K562 (cell line): ENCODE data around the gene DGCR8. TPM values are rescaled to one million over a fixed set of nuclear protein-coding genes. Genes with fewer than 3 reads are reported as not detected.
A peak's percentile ranks its signal among the peaks of the same experiment; 100 is the strongest.

ENCODE experiments used
- CEBPB ChIP-seq: fragments of 450-650 bp; IDR thresholded peaks from 2 replicates; pipeline ENCODE4 v1.6.1; 2016; ENCODE audit warnings: missing genetic modification characterization, missing compliant biosample characterization
- E2F6 ChIP-seq, 2 experiments: IDR thresholded peaks; 2 replicates each; pipeline ENCODE4 v1.6.1; 2011; ENCODE audit warnings: borderline replicate concordance in 1 of 2, control low read depth in 1 of 2, low read depth in 1 of 2, low read length in 1 of 2, mild to moderate bottlenecking in 1 of 2, mixed read lengths in 1 of 2, moderate library complexity in 1 of 2; ENCODE audit not compliant: insufficient read depth in 1 of 2, insufficient read length in 1 of 2, poor library complexity in 1 of 2, severe bottlenecking in 1 of 2; ENCODE audit errors: extremely low read depth in 1 of 2
- ETS2 ChIP-seq: IDR thresholded peaks from 2 replicates; pipeline ENCODE4 v1.6.1; 2016; ENCODE audit warnings: borderline replicate concordance, missing genetic modification characterization, mild to moderate bottlenecking, moderate library complexity, missing compliant biosample characterization; ENCODE audit not compliant: poor library complexity, severe bottlenecking
- FOXJ3 ChIP-seq: sonication (generic); formaldehyde crosslinking; IDR thresholded peaks from 2 replicates; pipeline ENCODE4 v1.4.0; 2020; ENCODE audit warnings: mild to moderate bottlenecking, missing genetic modification reagents
- HNRNPH1 ChIP-seq: fragments of 200-400 bp; formaldehyde crosslinking; optimal IDR thresholded peaks from 2 replicates; pipeline ENCODE3; 2017; ENCODE audit warnings: low read depth, mild to moderate bottlenecking, low read length, moderate library complexity
- KDM1A ChIP-seq, 2 experiments: fragments of 450-650 bp; IDR thresholded peaks; 2 replicates each; pipeline ENCODE4 v1.6.1; 2016; ENCODE audit warnings: mild to moderate bottlenecking in 2 of 2
- MCM3 ChIP-seq: fragments of 450-650 bp; IDR thresholded peaks from 2 replicates; pipeline ENCODE4 v1.6.1; 2016
- MIER1 ChIP-seq: fragments of 450-650 bp; IDR thresholded peaks from 2 replicates; pipeline ENCODE4 v1.6.1; 2016; ENCODE audit warnings: antibody characterized with exemption, mild to moderate bottlenecking, low read depth
- MXD1 ChIP-seq: fragments of 250-450 bp; sonication (Bioruptor Pico); IDR thresholded peaks from 2 replicates; pipeline ENCODE4 v1.8.0; 2021; ENCODE audit warnings: borderline replicate concordance, mild to moderate bottlenecking, moderate library complexity; ENCODE audit not compliant: poor library complexity, severe bottlenecking
- NELFE ChIP-seq: IDR thresholded peaks from 2 replicates; pipeline ENCODE4 v1.6.1; 2011; ENCODE audit warnings: mild to moderate bottlenecking; ENCODE audit not compliant: insufficient read depth, insufficient read length
- NRF1 ChIP-seq, 2 experiments: fragments of 450-650 bp; IDR thresholded peaks in 1 of 2; conservative IDR thresholded peaks in 1 of 2; 2 replicates each; pipeline ENCODE4 v1.6.1; 2014; ENCODE audit warnings: mild to moderate bottlenecking in 2 of 2
- PHTF2 ChIP-seq: fragments of 250-450 bp; sonication (Bioruptor Pico); IDR thresholded peaks from 2 replicates; pipeline ENCODE4 v1.5.0; 2021; ENCODE audit warnings: mild to moderate bottlenecking
- POLR2G ChIP-seq: fragments of 200-400 bp; formaldehyde crosslinking; IDR thresholded peaks from 2 replicates; pipeline ENCODE4 v1.6.1; 2017; ENCODE audit warnings: low read depth, mild to moderate bottlenecking, antibody characterized with exemption, low read length, moderate library complexity
- RBFOX2 ChIP-seq: fragments of 200-400 bp; formaldehyde crosslinking; IDR thresholded peaks from 2 replicates; pipeline ENCODE4 v1.6.1; 2017; ENCODE audit warnings: low read depth, mild to moderate bottlenecking, low read length, moderate library complexity
- SAP30 ChIP-seq: fragments of 200-600 bp; sonication (generic); IDR thresholded peaks from 2 replicates; pipeline ENCODE4 v1.6.1; 2012; ENCODE audit warnings: borderline replicate concordance, low read depth, mild to moderate bottlenecking, moderate library complexity, low read length, control low read depth, inconsistent platforms; ENCODE audit not compliant: insufficient read depth, poor library complexity, severe bottlenecking
- SMARCB1 ChIP-seq: IDR thresholded peaks from 2 replicates; pipeline ENCODE4 v1.6.1; 2011; ENCODE audit warnings: improper control_type of control experiment, low read depth; ENCODE audit not compliant: insufficient read length
- SP2 ChIP-seq: IDR thresholded peaks from 2 replicates; pipeline ENCODE4 v1.6.1; 2011; ENCODE audit warnings: mild to moderate bottlenecking, low read depth, low read length, moderate library complexity; ENCODE audit not compliant: poor library complexity, severe bottlenecking; ENCODE audit errors: extremely low read depth
- ZBTB2 ChIP-seq: fragments of 450-650 bp; IDR thresholded peaks from 2 replicates; pipeline ENCODE4 v1.6.1; 2016; ENCODE audit warnings: antibody characterized with exemption
- ZFP36 ChIP-seq: fragments of 150-350 bp; IDR thresholded peaks from 2 replicates; pipeline ENCODE4 v1.6.1; 2018; ENCODE audit warnings: low read length, low read depth; ENCODE audit not compliant: partially characterized antibody
- ZNF121 ChIP-seq: sonication (generic); formaldehyde crosslinking; conservative IDR thresholded peaks from 2 replicates; pipeline ENCODE4 v1.8.0; 2022; ENCODE audit warnings: missing genetic modification reagents
- ZNF133 ChIP-seq: fragments of 250-450 bp; sonication (Bioruptor Pico); IDR thresholded peaks from 2 replicates; pipeline ENCODE4 v1.4.0; 2020; ENCODE audit warnings: mild to moderate bottlenecking
- ZNF561 ChIP-seq: fragments of 450-650 bp; formaldehyde crosslinking; conservative IDR thresholded peaks from 2 replicates; pipeline ENCODE4 v1.4.0; 2020; ENCODE audit warnings: mild to moderate bottlenecking, moderate library complexity
- ZNF57 ChIP-seq: fragments of 450-650 bp; formaldehyde crosslinking; IDR thresholded peaks from 2 replicates; pipeline ENCODE4 v1.4.0; 2020; ENCODE audit warnings: mild to moderate bottlenecking, moderate library complexity
- ZNF766 ChIP-seq: fragments of 200-800 bp; sonication (Bioruptor generic); conservative IDR thresholded peaks from 2 replicates; pipeline ENCODE4 v1.6.1; 2016; ENCODE audit warnings: missing genetic modification characterization, missing compliant biosample characterization
- polyA plus RNA-seq, 8 experiments: library from polyadenylated mRNA; depleted of rRNA in 4 of 8; stranded (reverse) in 5 of 8; unstranded in 3 of 8; fragments of >200 nt; fragmentation: Nextera tagmentation in 2 of 8; fragmentation: Illumina TruSeq in 1 of 8; extraction: Ambion mirVana in 2 of 8; extraction: Trizol in 1 of 8; gene quantifications; 2 replicates each; pipeline versions ENCODE4 v1.2.1 to v1.2.3, GENCODE V29; 2011 to 2014; ENCODE audit warnings: inconsistent platforms in 1 of 8, missing spikeins in 1 of 8
- total RNA-seq, 7 experiments: library from RNA; depleted of rRNA in 6 of 7; stranded (reverse); fragments of >200 nt in 6 of 7; fragmentation: Illumina TruSeq in 2 of 7; extraction: Trizol in 2 of 7; gene quantifications; 2 replicates each; pipeline versions ENCODE4 v1.2.1 to v1.2.3, GENCODE V29; 2011 to 2021; ENCODE audit warnings: low replicate concordance in 1 of 7

The DGCR8 gene
- total and polyA plus RNA-seq, 9 of the 15 experiments (the other 6 are each of a cell fraction or from before 2014, with no cell fraction given), result 5.9 to 144 (median 80.1) TPM

GRCh38 chr22:20131859-20132685 is 52.0 kb downstream of the DGCR8 start (continued):
- TF ChIP-seq SMARCB1, result no peak
- no peak for TF ChIP-seq HNRNPH1
- no peak for TF ChIP-seq MXD1 (CRISPR knock-in tag)
- TF ChIP-seq ZFP36, result no peak
- peak; percentile 65; the same call in 1 of the 2 replicates for TF ChIP-seq RBFOX2
- no peak for TF ChIP-seq ZNF121
- TF ChIP-seq PHTF2 (CRISPR knock-in tag), result no peak
- TF ChIP-seq ZNF57 (CRISPR knock-in tag), result 0 out of 2 replicates have a peak, but pooled peaks have one; percentile 36
- no peak for TF ChIP-seq ZNF133 (CRISPR knock-in tag)
- peak; percentile 23 for TF ChIP-seq ETS2 (tag)
- TF ChIP-seq ZNF561 (CRISPR knock-in tag), result no peak
- peak; percentile 83 for TF ChIP-seq ZBTB2
- TF ChIP-seq CEBPB, result no peak
- TF ChIP-seq MCM3, result no peak
- peak; percentile 43; the same call in 1 of the 2 replicates for TF ChIP-seq POLR2G
- peak; percentile 87 for TF ChIP-seq SAP30
- TF ChIP-seq NRF1 (conservative IDR thresholded peaks at IDR 0.05 in 1 of 2, IDR thresholded peaks at IDR 0.05 in 1 of 2), result no peak
- no peak for TF ChIP-seq MIER1
- peak; percentile 82 to 86 for TF ChIP-seq E2F6 (IDR thresholded peaks at IDR 0.05; ENCODE audit: borderline replicate concordance in 1 of 2, extremely low read depth in 1 of 2, insufficient read depth in 1 of 2, insufficient read length in 1 of 2, low read depth in 1 of 2, low read length in 1 of 2, poor library complexity in 1 of 2, severe bottlenecking in 1 of 2)
- TF ChIP-seq FOXJ3, result no peak
- TF ChIP-seq NELFE, result no peak
- TF ChIP-seq ZNF766 (CRISPR knock-in tag), result no peak
- no peak for TF ChIP-seq KDM1A (IDR thresholded peaks at IDR 0.05)
- TF ChIP-seq SP2, result peak; percentile 5
